Fibroblast of mammary gland (primary cell): ENCODE results near the gene GPC6.

Source experiments
- DNase-seq: peaks from one replicate; pipeline ENCODE4 v3.0.0-alpha.2; 2010; ENCODE audit warnings: low read depth
- H3K4me3 ChIP-seq: 2 replicates; pipeline ENCODE4 v1.5.1; 2011; ENCODE audit warnings: low read depth, mild to moderate bottlenecking, low read length, moderate library complexity; ENCODE audit not compliant: control insufficient read depth
- TF ChIP-seq, protein P1 (sequence below): conservative IDR thresholded peaks from 2 replicates; pipeline ENCODE4 v1.5.1; 2011; ENCODE audit warnings: low read depth, low read length, inconsistent platforms; ENCODE audit not compliant: control insufficient read depth, insufficient read depth

GPC6 gene

DNA sequence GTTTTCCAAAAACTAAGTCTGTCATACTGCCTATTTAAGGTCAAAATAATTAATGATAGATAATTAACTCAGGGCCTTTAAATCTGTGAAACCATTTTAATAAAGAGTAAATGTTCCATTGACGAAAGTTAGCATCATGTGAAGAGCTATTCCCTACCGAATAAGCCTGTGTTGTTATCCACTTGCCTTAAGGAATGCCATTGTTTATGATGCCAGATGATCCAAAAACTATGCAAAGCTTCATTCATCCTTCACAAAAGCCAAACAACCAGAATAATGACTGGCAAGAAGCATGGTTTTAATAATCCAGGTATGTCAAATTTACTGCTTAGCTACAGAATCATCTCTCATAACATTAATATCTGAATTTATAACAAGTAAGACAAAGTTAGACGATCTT, 6.5 kb upstream of the GPC6 start:
- DNase-seq: no peak
- H3K4me3 ChIP-seq: no peak overlapping the region
- TF ChIP-seq, protein P1, sequence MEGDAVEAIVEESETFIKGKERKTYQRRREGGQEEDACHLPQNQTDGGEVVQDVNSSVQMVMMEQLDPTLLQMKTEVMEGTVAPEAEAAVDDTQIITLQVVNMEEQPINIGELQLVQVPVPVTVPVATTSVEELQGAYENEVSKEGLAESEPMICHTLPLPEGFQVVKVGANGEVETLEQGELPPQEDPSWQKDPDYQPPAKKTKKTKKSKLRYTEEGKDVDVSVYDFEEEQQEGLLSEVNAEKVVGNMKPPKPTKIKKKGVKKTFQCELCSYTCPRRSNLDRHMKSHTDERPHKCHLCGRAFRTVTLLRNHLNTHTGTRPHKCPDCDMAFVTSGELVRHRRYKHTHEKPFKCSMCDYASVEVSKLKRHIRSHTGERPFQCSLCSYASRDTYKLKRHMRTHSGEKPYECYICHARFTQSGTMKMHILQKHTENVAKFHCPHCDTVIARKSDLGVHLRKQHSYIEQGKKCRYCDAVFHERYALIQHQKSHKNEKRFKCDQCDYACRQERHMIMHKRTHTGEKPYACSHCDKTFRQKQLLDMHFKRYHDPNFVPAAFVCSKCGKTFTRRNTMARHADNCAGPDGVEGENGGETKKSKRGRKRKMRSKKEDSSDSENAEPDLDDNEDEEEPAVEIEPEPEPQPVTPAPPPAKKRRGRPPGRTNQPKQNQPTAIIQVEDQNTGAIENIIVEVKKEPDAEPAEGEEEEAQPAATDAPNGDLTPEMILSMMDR: no peak

GRCh38 chr13:93222976-93223375, 3.6 kb upstream of the GPC6 start:
- TF ChIP-seq, protein P1: no peak
- H3K4me3 ChIP-seq: no peak overlapping the region
- DNase-seq: no peak

- DNase-seq: peak; percentile 47
- TF ChIP-seq, protein P1: no peak
- H3K4me3 ChIP-seq: no peak overlapping the region
These were observed 2.1 kb upstream of the GPC6 start for GRCh38 chr13:93224535-93224934.

- H3K4me3 ChIP-seq: no peak overlapping the region
- TF ChIP-seq, protein P1: no peak
- DNase-seq: peak; percentile 23
These were observed 997 bp upstream of the GPC6 start for GRCh38 chr13:93225610-93226009.

DNA sequence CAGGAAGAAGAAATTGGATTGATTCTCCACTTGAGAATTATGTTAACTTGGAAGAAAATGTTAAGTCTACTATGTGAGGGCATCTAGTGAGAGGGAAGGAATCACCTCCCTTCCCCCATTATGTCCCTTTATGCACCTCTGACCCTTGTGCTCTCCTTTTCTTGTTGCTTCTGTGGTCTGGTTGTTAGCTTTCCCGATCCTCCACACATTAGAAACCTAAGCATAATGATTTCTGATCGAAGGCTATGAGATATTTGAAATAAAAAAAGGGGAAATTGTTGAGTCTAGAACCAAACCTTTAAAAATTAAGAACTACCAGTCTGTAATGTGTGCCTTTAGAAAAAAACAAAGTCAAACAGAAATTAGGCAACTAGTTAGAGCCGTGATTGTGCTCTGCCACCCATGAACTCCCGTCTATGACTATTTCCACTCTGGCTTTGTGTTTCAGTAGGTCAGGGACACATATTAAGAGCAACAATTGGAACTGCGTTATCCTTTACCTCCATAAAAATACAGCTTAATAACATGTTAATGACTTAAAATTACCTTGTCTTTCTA, 463 bp upstream of the GPC6 start:
- no peak for DNase-seq
- TF ChIP-seq, protein P1: no peak
- peak overlapping the region; percentile 82 for H3K4me3 ChIP-seq

DNA sequence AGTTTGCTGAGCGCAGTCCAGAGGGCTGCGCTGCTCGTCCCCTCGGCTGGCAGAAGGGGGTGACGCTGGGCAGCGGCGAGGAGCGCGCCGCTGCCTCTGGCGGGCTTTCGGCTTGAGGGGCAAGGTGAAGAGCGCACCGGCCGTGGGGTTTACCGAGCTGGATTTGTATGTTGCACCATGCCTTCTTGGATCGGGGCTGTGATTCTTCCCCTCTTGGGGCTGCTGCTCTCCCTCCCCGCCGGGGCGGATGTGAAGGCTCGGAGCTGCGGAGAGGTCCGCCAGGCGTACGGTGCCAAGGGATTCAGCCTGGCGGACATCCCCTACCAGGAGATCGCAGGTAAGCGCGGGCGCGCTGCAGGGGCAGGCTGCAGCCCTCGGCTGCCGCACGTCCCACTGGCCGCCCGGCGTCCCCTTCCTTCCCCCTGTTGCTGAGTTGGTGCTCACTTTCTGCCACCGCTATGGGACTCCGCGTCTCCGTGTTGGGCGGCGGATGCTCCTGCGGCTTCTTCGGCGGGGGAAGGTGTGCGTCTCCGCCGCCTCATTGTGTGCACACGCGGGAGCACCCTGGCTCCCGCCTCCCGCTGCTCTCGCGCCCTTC, 772 bp downstream of the GPC6 start:
- H3K4me3 ChIP-seq: peak overlapping the region; percentile 82
- DNase-seq: peak; percentile 46
- TF ChIP-seq, protein P1: no peak
